NAMALWA (cell line): ENCODE results near the gene ACOXL.

Experiments used
- DNase-seq: peaks from one replicate; pipeline ENCODE4 v3.0.0-alpha.2; 2015; ENCODE audit warnings: low spot score

Gene ACOXL

DNA sequence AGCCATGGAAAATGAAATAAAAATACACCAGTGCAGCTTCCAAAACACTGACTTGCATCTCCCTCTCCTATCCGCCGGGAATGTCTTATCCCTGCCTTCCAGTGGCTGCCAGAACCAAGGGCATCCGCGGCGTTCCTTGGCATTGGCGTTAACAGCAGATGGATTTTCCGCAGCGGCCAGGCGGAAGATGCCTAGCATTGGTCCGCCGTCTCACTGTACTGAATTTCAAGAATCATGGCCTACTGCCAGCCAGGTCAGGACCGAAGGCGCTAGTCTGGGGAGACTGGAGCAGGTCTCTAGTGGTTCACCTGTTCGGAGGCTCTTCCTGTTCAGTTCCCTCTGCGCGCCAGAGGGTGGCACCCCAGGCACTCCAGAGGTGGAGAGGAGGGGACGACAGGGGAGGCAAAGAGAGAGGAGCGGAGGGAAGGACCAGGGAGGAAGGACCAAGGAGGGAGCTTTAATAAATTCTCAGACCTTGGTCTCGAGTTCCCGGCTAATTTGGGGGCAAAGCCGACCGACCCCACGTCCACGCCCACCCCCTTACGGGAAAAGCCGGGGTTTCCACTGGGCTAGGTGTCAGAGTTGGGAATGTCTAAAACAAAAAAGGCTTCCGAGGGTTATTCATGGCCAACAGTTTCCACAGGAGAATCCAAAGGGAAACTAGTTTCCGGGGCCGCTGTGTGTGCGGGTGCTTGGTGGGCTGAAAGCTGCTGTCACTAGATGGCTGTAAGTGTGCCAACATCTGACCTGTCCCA, 384.6 kb downstream of the ACOXL start:
- peak; percentile 76 for DNase-seq

DNA sequence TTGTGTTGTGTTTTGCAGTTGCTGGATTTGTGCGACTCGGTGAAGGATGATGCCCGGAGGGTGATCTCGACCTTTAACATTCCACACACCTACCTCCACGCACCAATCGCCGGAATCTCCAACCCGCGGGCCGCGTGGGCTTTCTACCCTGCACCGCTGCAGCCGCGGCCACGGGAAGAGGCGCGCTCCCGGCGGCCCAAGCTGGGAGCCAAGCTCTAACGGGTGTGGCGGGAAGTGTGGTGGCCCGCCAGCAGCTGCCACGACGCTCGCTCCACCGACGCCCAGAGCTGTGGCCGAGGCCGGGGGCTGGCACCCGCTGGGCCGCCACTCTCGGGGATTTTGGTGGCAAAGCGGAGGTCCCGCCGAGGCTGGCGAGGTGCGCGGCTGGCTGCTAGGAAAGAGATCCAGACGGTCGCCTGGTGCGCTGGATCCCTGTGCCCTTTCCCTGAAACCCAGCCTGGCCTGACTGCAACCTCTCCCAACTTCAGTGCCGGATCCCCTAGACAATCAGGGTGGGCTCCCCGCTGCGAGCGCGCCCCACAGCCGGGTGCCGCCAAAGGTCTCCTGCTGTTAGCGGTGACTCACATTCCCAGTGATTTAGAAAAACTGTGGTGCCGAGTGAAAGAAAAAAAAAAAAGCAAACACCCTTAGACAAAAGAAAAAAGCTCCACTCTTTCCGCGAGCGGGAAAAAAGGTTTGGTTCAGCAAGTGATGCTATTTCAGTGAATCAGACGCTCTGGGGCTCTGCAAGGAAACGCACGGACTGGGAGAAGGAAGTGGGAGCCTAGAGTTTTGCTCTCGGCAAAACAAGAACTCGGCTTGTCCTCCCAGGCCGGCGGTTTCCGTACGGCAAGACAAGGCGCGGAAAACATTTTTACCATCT, 385.5 kb downstream of the ACOXL start:
- DNase-seq: peak; percentile 25

GRCh38 chr2:111118481-111118980, 386.2 kb downstream of the ACOXL start:
- no peak for DNase-seq

GRCh38 chr2:111118981-111119821, 386.8 kb downstream of the ACOXL start:
- DNase-seq: peak; percentile 45

- no peak for DNase-seq
Observed at GRCh38 chr2:111119822-111120252, 387.5 kb downstream of the ACOXL start.

- DNase-seq: peak; percentile 91
Observed at GRCh38 chr2:111120253-111121027, 388.1 kb downstream of the ACOXL start, which contains the start of gene BCL2L11. BCL2L11 (plus strand) TSS chr2:111120914; CDS start chr2:111123746, 2,832 bp downstream.

DNA sequence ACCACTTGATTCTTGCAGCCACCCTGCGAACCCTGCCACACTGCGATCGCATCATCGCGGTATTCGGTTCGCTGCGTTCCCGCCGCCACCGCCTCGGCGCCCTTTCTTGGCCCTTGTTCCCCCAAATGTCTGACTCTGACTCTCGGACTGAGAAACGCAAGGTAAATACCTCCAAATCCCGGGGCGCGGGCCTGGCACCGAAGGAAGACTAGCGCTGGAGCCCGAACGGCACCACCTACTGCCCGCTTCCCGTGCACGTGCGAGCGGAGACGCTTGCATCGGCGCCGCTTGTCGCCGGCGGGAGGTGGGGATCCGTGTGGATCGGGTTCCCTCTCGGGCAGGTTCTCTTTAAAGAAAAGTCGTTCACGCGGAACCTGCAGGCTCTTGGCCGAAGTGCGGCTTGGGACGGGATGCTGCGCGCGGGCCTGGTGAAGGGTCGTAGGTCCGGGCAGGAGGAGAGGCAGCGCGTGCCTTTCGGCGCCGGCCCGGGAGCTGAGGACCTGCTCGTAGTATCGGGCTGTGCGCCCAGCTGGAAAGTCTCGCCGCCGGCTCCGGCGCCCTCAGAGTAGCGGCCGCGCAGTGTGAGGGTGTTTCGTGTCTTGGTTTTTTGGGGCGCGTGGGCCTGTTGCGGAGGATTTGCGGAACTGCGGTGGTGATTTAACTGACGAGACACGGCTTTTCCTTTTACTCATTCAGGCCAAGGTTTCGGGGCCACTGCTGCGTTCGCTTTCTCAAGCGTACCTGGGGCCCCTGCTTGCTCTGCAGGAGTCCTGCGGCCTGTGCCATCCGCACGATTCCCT, 388.9 kb downstream of the ACOXL start:
- DNase-seq: peak; percentile 62

DNA sequence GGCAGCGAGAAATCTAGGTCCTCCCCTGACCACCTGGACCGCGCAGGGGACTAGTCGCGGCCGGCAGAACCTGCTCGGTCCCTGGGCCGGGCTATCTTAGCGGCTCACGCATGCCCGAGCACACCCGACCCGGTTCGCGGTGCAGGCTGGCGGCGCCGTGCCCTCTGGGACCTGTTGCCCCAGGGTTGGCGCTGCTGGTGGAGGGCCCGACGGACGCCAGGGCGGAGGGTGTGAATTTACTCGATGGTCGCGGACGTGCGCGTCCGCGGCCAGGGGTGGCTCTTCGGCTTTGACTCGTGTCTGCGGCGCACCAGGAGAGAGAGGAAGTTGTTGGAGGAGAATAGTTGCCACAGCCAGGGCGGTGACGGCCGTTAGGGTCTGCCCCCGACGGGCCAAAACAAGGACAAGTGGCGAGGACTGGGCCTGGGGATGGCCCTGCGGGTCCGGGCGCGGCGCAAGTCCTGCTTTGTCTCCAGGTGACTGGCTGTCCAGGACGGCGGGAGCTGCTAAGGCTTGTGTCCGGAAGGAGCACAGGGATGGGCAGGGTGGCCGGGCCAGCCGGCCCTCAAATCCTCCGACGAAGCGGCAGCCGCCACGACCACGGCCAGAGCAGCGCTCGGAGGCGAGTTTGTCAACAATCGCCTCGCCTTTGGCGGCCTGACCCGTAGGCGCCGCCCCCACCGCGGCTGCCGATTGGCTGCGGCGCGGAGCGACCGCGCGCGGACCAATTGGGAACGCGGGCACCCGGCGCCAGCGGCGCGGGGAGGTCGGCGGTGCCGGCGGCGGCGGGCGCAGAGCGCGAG, 389.7 kb downstream of the ACOXL start:
- peak; percentile 88 for DNase-seq

- no peak for DNase-seq
Observed at GRCh38 chr2:111122631-111123421, 390.5 kb downstream of the ACOXL start.

- no peak for DNase-seq
Observed at GRCh38 chr2:111123751-111124150, 391.4 kb downstream of the ACOXL start.

DNA sequence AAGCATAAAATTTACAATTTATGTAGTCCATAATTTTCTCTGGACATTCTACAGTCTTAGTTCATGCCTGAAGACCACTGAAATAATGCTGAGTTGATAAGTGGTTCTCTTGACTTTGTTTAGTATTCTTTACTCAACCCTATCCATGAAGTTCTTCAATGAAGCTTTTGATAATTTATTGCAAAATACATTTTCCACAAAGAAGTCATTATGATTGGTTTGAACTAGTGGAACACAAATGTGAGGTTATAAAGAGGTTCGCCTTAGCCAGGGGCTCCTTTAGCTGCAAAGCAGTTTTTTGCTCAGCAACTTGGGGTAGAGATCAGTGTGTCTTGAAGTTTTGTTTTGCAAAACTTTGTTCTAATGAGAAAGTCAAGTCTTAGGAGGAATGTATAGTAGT, 394.2 kb downstream of the ACOXL start:
- DNase-seq: no peak

DNA sequence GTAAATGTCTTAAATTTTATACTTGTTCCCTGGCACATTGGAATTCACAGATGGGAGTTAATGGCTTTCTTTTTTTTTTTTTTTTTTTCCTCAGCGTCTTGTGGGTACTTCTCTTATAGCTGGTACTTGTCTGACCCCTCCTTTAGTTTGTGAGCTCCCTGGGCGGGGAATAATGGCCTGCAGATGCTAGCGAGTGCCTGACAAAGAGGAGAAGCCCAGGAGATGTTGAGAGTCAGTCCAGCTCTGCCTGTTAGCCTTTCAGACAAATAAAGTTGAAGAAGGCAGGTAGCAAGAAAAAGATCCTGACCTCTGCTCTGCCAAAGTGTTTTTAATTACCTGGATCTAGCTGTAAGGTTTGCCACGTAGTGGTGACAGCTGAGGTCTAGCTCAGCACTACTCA, 395.0 kb downstream of the ACOXL start:
- no peak for DNase-seq

- no peak for DNase-seq
Observed at GRCh38 chr2:111128096-111128495, 395.7 kb downstream of the ACOXL start.

GRCh38 chr2:111133603-111134002, 401.2 kb downstream of the ACOXL start:
- DNase-seq: no peak

DNA sequence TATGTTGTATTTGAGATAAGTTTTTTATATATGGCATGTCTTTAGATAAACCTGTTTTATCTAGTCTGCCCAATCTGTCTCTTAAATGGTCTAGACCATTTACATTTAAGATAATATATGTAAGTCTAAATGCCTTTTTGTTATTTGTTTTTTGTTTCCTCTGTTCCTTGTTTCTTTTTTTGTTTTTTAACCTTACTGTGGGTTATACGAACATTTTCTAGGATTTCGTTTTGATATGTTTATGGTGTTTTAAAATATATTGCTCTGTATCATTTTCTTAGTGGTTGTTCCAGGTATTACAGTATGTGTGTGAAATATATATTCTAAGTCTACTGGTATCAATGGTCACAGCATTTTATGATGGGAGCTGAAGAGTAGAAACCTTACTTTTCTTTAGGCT, 401.7 kb downstream of the ACOXL start:
- DNase-seq: peak; percentile 27

DNA sequence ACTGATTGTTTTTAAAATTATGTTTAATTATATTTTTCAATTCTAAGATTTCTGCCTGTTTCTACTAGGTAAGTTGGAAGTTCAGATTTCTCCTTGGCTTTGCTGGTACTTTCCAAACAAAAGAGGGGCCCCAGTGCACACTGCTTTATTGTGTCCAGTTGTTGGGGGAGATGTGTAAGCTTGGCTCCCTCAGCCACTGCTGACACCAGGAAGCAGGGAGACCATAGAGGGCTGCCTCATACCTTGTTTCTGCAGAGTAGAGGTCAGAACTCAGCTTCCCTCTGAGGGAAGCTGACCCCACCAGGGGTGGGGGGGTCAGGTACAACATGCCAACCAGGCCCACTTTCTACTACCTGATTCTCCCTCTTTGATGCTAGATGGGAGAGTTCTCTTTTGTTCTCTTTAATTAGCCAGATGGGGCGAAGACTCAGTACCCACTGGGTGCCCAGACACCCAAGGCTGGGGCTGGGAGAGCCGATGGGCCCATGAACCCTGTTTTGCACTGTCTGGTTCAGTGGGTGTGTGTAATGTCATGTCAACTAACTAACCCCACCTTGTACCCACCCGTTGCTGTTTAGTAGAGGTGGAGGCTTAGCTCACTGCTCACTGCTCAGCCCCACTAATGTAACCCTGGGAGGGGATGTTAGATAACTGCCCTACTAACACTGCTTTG, 403.0 kb downstream of the ACOXL start:
- no peak for DNase-seq

GRCh38 chr2:111135910-111136297, 403.5 kb downstream of the ACOXL start:
- DNase-seq: no peak

GRCh38 chr2:111138839-111139238, 406.5 kb downstream of the ACOXL start:
- DNase-seq: no peak
